Measurements from ENCODE around the gene MYLK. TPM values are rescaled to one million over a fixed set of nuclear protein-coding genes. Genes with fewer than 3 reads are reported as not detected.
"Not testable (repeated sequence)": the region's sequence is repeated elsewhere in the genome, so short reads cannot be mapped to it uniquely, and the experiment has no call there.

MYLK gene
- 15.1 TPM for total RNA-seq

- DNase-seq: peak; percentile 8
Observed at GRCh38 chr3:123884203-123884831, at the start of gene MYLK. MYLK (minus strand) TSS chr3:123884332; CDS start chr3:123793841, 90,491 bp downstream.

- no peak for DNase-seq
Observed at GRCh38 chr3:123930445-123930844, 46.3 kb upstream of the MYLK start.

GRCh38 chr3:123929325-123929724 is 45.2 kb upstream of the MYLK start:
- DNase-seq: no peak

GRCh38 chr3:123926396-123926795 is 42.3 kb upstream of the MYLK start:
- no peak for DNase-seq

- DNase-seq: no peak
Observed at GRCh38 chr3:123920868-123921267, 36.7 kb upstream of the MYLK start.

- DNase-seq: no peak
Observed at GRCh38 chr3:123920383-123920782, 36.3 kb upstream of the MYLK start.

GRCh38 chr3:123919353-123919752 is 35.2 kb upstream of the MYLK start:
- no peak for DNase-seq

GRCh38 chr3:123914829-123915228 is 30.7 kb upstream of the MYLK start:
- no peak for DNase-seq

GRCh38 chr3:123909785-123910184 is 25.7 kb upstream of the MYLK start:
- no peak for DNase-seq

GRCh38 chr3:123907720-123908119 is 23.6 kb upstream of the MYLK start:
- DNase-seq: no peak

GRCh38 chr3:123899300-123899865 is 15.3 kb upstream of the MYLK start:
- DNase-seq: no peak

GRCh38 chr3:123893012-123893411 is 8.9 kb upstream of the MYLK start:
- DNase-seq: no peak

GRCh38 chr3:123892195-123892594 is 8.1 kb upstream of the MYLK start:
- DNase-seq: no peak

- not testable (repeated sequence) for DNase-seq
Observed at GRCh38 chr3:123890991-123891390, 6.9 kb upstream of the MYLK start.

GRCh38 chr3:123890162-123890561 is 6.0 kb upstream of the MYLK start:
- DNase-seq: not testable (repeated sequence)

- no peak for DNase-seq
Observed at GRCh38 chr3:123884993-123885392, 861 bp upstream of the MYLK start.

GRCh38 chr3:123883701-123884202 is 380 bp downstream of the MYLK start:
- no peak for DNase-seq

- DNase-seq: no peak
Observed at GRCh38 chr3:123883111-123883510, 1.0 kb downstream of the MYLK start.

- no peak for DNase-seq
Observed at GRCh38 chr3:123881771-123882170, 2.4 kb downstream of the MYLK start.

GRCh38 chr3:123880998-123881561 is 3.1 kb downstream of the MYLK start:
- no peak for DNase-seq

- no peak for DNase-seq
Observed at GRCh38 chr3:123878807-123879206, 5.3 kb downstream of the MYLK start.

- no peak for DNase-seq
Observed at GRCh38 chr3:123877965-123878364, 6.2 kb downstream of the MYLK start.

- no peak for DNase-seq
Observed at GRCh38 chr3:123877466-123877865, 6.7 kb downstream of the MYLK start.

- no peak for DNase-seq
Observed at GRCh38 chr3:123876858-123877257, 7.3 kb downstream of the MYLK start.

Data from occipital lobe (tissue), 2 donors.